Colonic mucosa (tissue), 4 donors: ENCODE data around the gene RNF223. TPM values are rescaled to one million over a fixed set of nuclear protein-coding genes. Genes with fewer than 3 reads are reported as not detected.
"Not testable (repeated sequence)": the region's sequence is repeated elsewhere in the genome, so short reads cannot be mapped to it uniquely, and the experiment has no call there.

Source experiments
- DNase-seq: peaks from one replicate; pipeline ENCODE4 v3.0.0-alpha.2; 2020
- H3K27ac ChIP-seq: fragments of 200-600 bp; one replicate; pipeline ENCODE4 v1.8.0; 2021
- H3K27me3 ChIP-seq: fragments of 200-600 bp; one replicate; pipeline ENCODE4 v1.8.0; 2021
- H3K36me3 ChIP-seq: fragments of 200-600 bp; one replicate; pipeline ENCODE4 v1.8.0; 2021
- H3K4me1 ChIP-seq: fragments of 200-600 bp; one replicate; pipeline ENCODE4 v1.8.0; 2021; ENCODE audit warnings: mild to moderate bottlenecking
- H3K4me3 ChIP-seq: fragments of 200-600 bp; one replicate; pipeline ENCODE4 v1.8.0; 2021
- H3K9ac ChIP-seq, 2 donors: one replicate each; pipeline ENCODE4 v1.7.0; 2013; ENCODE audit warnings: control low read depth in 2 of 2, low read depth in 2 of 2, low read length in 2 of 2
- H3K9me3 ChIP-seq: fragments of 200-600 bp; one replicate; pipeline ENCODE4 v1.8.0; 2021
- intact Hi-C: fragments of 100-400 bp; cut with DNase I; formaldehyde crosslinking; loops from one replicate; pipeline ENCODE4 v1.14.1; 2022
- total RNA-seq, 2 donors: library from RNA; stranded (reverse); fragmentation: NEBNext Ultra II Directional in 1 of 2; extraction: Animal tissue kit (Norgen Biotek cat#: 25700) in 1 of 2; gene quantifications; one replicate each; pipeline ENCODE4 v1.2.1, GENCODE V29; 2021
- TF ChIP-seq, protein P1 (sequence below): fragments of 200-600 bp; IDR thresholded peaks from one replicate; pipeline ENCODE4 v1.8.0; 2022; ENCODE audit warnings: antibody characterized with exemption, mild to moderate bottlenecking
- donor health status: healthy.
- donor health status: DM: no; HTN: no; CAD: no.
- donor health status: DM: no; HTN: no; CAD: no.

The RNF223 gene
- total RNA-seq, 2 donors from 2014 or later = 5.1 to 5.7 TPM

- TF ChIP-seq, protein P1, sequence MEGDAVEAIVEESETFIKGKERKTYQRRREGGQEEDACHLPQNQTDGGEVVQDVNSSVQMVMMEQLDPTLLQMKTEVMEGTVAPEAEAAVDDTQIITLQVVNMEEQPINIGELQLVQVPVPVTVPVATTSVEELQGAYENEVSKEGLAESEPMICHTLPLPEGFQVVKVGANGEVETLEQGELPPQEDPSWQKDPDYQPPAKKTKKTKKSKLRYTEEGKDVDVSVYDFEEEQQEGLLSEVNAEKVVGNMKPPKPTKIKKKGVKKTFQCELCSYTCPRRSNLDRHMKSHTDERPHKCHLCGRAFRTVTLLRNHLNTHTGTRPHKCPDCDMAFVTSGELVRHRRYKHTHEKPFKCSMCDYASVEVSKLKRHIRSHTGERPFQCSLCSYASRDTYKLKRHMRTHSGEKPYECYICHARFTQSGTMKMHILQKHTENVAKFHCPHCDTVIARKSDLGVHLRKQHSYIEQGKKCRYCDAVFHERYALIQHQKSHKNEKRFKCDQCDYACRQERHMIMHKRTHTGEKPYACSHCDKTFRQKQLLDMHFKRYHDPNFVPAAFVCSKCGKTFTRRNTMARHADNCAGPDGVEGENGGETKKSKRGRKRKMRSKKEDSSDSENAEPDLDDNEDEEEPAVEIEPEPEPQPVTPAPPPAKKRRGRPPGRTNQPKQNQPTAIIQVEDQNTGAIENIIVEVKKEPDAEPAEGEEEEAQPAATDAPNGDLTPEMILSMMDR = no peak
- intact Hi-C loops = no loop called here
- no peak for DNase-seq
- H3K9ac ChIP-seq = no peak overlapping the region
- no peaks in the 10 kb centered on the region for H3K36me3 ChIP-seq
- no peak overlapping the region for H3K4me3 ChIP-seq
- peaks cover 3% of the 10 kb centered on the region for H3K4me1 ChIP-seq
- H3K9me3 ChIP-seq = no peaks in the 10 kb centered on the region
- no peak overlapping the region for H3K27ac ChIP-seq
- H3K27me3 ChIP-seq = no peaks in the 10 kb centered on the region
Observed at GRCh38 chr1:1112237-1112985, 38.3 kb upstream of the RNF223 start.

DNA sequence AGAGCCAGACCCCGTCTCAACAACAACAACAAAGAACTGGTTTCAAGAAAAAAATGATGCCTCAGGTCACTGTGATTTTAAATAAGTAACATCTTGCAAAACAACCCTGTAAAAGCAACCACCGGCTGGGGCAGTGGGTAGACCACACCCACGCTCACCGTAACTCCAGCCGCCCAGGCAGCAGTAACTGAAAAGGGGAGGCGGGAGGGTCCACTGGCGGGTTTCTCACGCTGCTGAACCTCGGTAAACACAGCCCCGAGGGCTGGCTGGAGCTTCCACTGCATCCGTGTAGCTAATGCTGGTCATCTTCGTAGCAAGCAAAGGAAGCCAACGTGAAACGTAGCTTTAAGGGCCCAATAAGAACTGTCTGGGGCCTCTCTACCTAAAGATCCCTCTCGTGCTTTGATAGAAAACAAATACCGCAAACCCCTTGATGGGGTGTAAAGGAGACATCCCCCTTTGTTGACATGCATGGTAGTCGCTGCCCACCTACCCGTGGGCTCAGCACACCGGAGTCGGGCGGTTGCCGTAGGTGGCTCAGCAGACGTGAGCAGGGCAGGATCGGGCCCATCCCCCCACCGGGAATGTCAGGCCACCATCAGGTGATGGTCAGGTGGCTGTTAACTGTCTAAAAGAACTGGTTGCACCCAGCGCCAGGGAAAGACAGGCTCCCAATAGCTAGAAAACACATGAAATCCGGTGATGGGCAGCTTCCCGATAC is 37.6 kb upstream of the RNF223 start:
- Histone ChIP-seq H3K27ac (no peak overlapping the region), H3K4me1 (peaks cover 3% of the 10 kb centered on the region), H3K9ac (no peak overlapping the region), H3K27me3 (no peaks in the 10 kb centered on the region), H3K36me3 (no peaks in the 10 kb centered on the region), H3K9me3 (no peaks in the 10 kb centered on the region), H3K4me3 (no peak overlapping the region)
- TF ChIP-seq, protein P1 = no peak
- intact Hi-C loops = no loop called here
- DNase-seq = no peak

DNA sequence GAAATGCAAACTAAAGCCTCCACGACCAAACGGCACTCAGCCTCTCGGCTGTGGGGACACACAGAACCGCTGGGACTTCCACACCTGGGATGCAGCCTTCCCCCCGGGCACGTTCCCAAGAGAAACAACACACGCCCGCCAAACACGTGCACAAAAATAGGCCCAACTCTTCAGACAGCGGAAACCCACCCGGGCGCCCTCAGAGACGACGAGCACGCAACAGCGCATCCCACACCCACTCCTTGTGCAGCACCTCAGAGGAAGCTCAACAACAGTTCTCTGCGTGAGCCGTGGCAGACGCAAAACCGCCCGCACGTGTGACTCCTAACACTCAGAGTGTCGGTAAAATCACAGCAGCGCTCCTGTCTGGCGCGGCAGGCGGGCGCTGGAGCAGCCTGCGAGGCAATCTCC is 36.5 kb upstream of the RNF223 start:
- intact Hi-C loops = no loop called here
- no peaks in the 10 kb centered on the region for H3K27me3 ChIP-seq
- H3K36me3 ChIP-seq = no peaks in the 10 kb centered on the region
- H3K9me3 ChIP-seq = no peaks in the 10 kb centered on the region
- TF ChIP-seq, protein P1 = no peak
- peaks cover 3% of the 10 kb centered on the region for H3K4me1 ChIP-seq
- peak overlapping the region; percentile 77 for H3K27ac ChIP-seq
- no peak for DNase-seq
- no peak overlapping the region for H3K4me3 ChIP-seq
- H3K9ac ChIP-seq = peak overlapping the region; percentile 43 to 70

DNA sequence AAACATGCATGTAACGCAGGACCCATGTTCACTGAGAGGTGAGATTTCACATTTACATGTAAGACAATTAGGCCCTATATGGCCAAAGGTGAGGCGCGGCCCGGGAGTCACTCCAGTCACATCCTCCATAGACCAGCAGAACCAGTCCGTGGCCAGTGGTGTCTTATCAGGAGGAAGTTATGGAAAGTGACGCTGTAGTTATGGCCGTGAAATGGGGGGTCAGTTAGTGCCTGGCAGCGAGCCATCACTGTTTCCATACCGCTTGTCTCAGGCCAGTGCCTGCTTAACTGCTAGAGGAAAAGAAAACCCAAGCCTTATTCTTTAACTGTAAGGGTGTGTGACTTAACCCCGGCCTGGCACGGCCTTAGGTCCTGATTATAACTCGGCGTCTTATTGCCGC is 35.6 kb upstream of the RNF223 start:
- peaks cover 3% of the 10 kb centered on the region for H3K4me1 ChIP-seq
- H3K27me3 ChIP-seq = no peaks in the 10 kb centered on the region
- no peaks in the 10 kb centered on the region for H3K36me3 ChIP-seq
- intact Hi-C loops = no loop called here
- no peak overlapping the region for H3K4me3 ChIP-seq
- peak overlapping the region; percentile 77 for H3K27ac ChIP-seq
- H3K9ac ChIP-seq = peak overlapping the region in 1 of 2 donors; percentile 70
- TF ChIP-seq, protein P1 = no peak
- no peaks in the 10 kb centered on the region for H3K9me3 ChIP-seq
- peak; percentile 89 for DNase-seq

DNA sequence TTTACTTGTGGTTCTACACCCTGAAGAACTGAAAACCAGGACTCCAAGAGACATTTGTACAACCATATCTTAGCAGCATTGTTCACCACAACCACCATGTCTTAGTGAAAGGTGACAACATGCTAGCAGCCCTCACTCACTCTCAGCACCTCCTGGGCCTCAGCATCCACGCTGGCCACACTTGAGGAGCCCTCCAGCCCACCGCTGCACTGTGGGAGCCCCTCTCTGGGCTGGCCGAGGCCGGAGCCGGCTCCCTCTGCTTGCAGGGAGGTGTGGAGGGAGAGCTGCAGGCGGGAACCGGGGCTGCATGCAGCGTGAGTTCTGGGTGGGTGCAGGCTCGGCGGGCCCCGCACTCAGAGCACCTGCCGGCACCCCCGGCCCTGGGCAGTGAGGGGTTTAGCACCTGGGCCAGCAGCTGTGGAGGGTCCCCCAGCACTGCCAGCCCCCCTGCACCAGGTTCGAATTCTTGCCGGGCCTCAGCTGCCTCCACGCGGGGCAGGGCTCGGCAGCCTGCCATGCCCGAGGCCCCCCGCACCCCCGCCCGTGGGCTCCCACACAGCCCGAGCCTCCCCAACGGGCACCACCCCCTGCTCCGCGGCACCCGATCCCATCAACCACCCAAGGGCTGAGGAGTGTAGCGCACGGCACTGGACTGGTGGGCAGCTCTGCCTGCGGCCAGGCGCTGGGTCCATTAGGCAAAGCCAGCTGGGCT is 32.6 kb upstream of the RNF223 start:
- Histone ChIP-seq H3K4me3 (no peak overlapping the region), H3K27me3 (no peaks in the 10 kb centered on the region), H3K9me3 (no peaks in the 10 kb centered on the region), H3K36me3 (no peaks in the 10 kb centered on the region), H3K27ac (no peak overlapping the region), H3K9ac (no peak overlapping the region), H3K4me1 (peaks cover 3% of the 10 kb centered on the region)
- intact Hi-C loops = no loop called here
- TF ChIP-seq, protein P1 = no peak
- DNase-seq = no peak

DNA sequence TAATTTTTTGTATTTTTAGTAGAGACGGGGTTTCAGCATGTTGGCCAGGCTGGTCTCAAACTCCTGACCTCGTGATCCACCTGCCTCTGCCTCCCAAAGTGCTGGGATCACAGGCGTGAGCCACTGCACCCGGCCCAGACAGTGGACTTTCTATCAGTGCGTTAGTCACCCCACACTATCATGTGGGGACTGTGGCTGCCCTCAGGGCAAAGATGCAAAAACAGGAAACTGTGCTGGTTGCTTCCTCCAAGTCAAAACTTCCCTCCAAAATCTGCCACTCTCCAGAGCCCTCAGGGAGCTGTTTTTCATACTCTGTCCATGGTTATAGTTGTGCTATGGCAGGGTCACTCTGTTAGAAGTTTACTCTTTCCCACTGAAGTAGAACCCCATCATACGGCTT is 30.0 kb upstream of the RNF223 start:
- H3K27ac ChIP-seq, DNase-seq, H3K27me3 ChIP-seq, H3K9me3 ChIP-seq, H3K4me3 ChIP-seq, H3K4me1 ChIP-seq, H3K9ac ChIP-seq, H3K36me3 ChIP-seq, intact Hi-C loops: not testable (repeated sequence)
